Neural crest cell (in vitro differentiated cells): Measurements from ENCODE around the gene ADAMTS16. TPM values are rescaled to one million over a fixed set of nuclear protein-coding genes. Genes with fewer than 3 reads are reported as not detected.

Experiments used
- DNase-seq: peaks from one replicate; pipeline ENCODE4 v3.0.0; 2021; ENCODE audit warnings: low read depth, mixed read lengths, low spot score
- H3K27ac Mint-ChIP-seq: one replicate; pipeline ENCODE4 v1.8.0; 2021; ENCODE audit warnings: mild to moderate bottlenecking, mixed read lengths; ENCODE audit not compliant: unreplicated experiment
- H3K27me3 Mint-ChIP-seq: 2 replicates; pipeline ENCODE4 v1.8.0; 2021; ENCODE audit warnings: low read depth, mild to moderate bottlenecking, mixed read lengths
- H3K36me3 Mint-ChIP-seq: 2 replicates; pipeline ENCODE4 v1.8.0; 2021; ENCODE audit warnings: low read depth, mild to moderate bottlenecking, mixed read lengths
- H3K4me1 Mint-ChIP-seq: 2 replicates; pipeline ENCODE4 v1.8.0; 2021; ENCODE audit warnings: mixed read lengths
- H3K4me3 Mint-ChIP-seq: one replicate; pipeline ENCODE4 v1.8.0; 2021; ENCODE audit warnings: mild to moderate bottlenecking, mixed read lengths
- H3K9me3 Mint-ChIP-seq: 2 replicates; pipeline ENCODE4 v1.8.0; 2021; ENCODE audit warnings: mixed read lengths
- CTCF ChIP-seq: fragments of 200-600 bp; sonication (generic); conservative IDR thresholded peaks from 2 replicates; pipeline ENCODE4 v1.5.0; 2021; ENCODE audit warnings: antibody characterized with exemption, mild to moderate bottlenecking
- long read RNA-seq: library from polyadenylated mRNA; unstranded; transcript quantifications from one replicate; pipeline ENCODE4 v2.0.0, GENCODE V29; 2020
- total RNA-seq: library from RNA; stranded (reverse); gene quantifications from 2 replicates; pipeline ENCODE4 v1.2.1, GENCODE V29; 2021

Gene ADAMTS16
- total RNA-seq, result 0.23 and 1.7 TPM in 2 replicates
- long read RNA-seq, result 0 reads

GRCh38 chr5:5139777-5140478 is at the start of gene ADAMTS16:
TSS of gene ADAMTS16 (plus strand) at chr5:5140330. CDS start at chr5:5140468, 138 bp downstream.
- peaks cover 54% of the 10 kb centered on the region for H3K27me3 Mint-ChIP-seq
- H3K27ac Mint-ChIP-seq, result no peak within 1 kb of the TSS
- no peaks in the 10 kb centered on the region for H3K36me3 Mint-ChIP-seq
- peaks cover 11% of the 10 kb centered on the region for H3K4me1 Mint-ChIP-seq
- no peaks in the 10 kb centered on the region for H3K9me3 Mint-ChIP-seq
- TF ChIP-seq CTCF, result no peak
- peak within 1 kb of the TSS; percentile 88 for H3K4me3 Mint-ChIP-seq
- peak; percentile 38 for DNase-seq

- no peak for DNase-seq
- H3K27ac Mint-ChIP-seq, result no peak overlapping the region
- no peaks in the 10 kb centered on the region for H3K9me3 Mint-ChIP-seq
- no peak for TF ChIP-seq CTCF
- no peaks in the 10 kb centered on the region for H3K4me1 Mint-ChIP-seq
- no peaks in the 10 kb centered on the region for H3K27me3 Mint-ChIP-seq
- H3K4me3 Mint-ChIP-seq, result no peak overlapping the region
- no peaks in the 10 kb centered on the region for H3K36me3 Mint-ChIP-seq
These were observed 48.0 kb upstream of the ADAMTS16 start for GRCh38 chr5:5092149-5092548.

GRCh38 chr5:5100635-5101034 is 39.5 kb upstream of the ADAMTS16 start:
- H3K27me3 Mint-ChIP-seq, result peaks cover 7% of the 10 kb centered on the region
- no peak overlapping the region for H3K27ac Mint-ChIP-seq
- no peaks in the 10 kb centered on the region for H3K4me1 Mint-ChIP-seq
- DNase-seq, result no peak
- peaks cover 12% of the 10 kb centered on the region for H3K9me3 Mint-ChIP-seq
- H3K36me3 Mint-ChIP-seq, result no peaks in the 10 kb centered on the region
- TF ChIP-seq CTCF, result no peak
- H3K4me3 Mint-ChIP-seq, result no peak overlapping the region

- TF ChIP-seq CTCF, result no peak
- no peak overlapping the region for H3K4me3 Mint-ChIP-seq
- H3K27me3 Mint-ChIP-seq, result peaks cover 9% of the 10 kb centered on the region
- DNase-seq, result no peak
- H3K9me3 Mint-ChIP-seq, result peaks cover 12% of the 10 kb centered on the region
- no peak overlapping the region for H3K27ac Mint-ChIP-seq
- no peaks in the 10 kb centered on the region for H3K4me1 Mint-ChIP-seq
- H3K36me3 Mint-ChIP-seq, result no peaks in the 10 kb centered on the region
These were observed 38.5 kb upstream of the ADAMTS16 start for GRCh38 chr5:5101676-5102075.

GRCh38 chr5:5103245-5103644 is 36.9 kb upstream of the ADAMTS16 start:
- DNase-seq, result no peak
- Mint-ChIP-seq H3K4me1 (no peaks in the 10 kb centered on the region), H3K4me3 (no peak overlapping the region), H3K9me3 (peaks cover 12% of the 10 kb centered on the region), H3K36me3 (no peaks in the 10 kb centered on the region), H3K27me3 (peaks cover 11% of the 10 kb centered on the region), H3K27ac (no peak overlapping the region)
- no peak for TF ChIP-seq CTCF
